ENCODE measurements around the gene TTYH1.
"Not testable (repeated sequence)": the region's sequence is repeated elsewhere in the genome, so short reads cannot be mapped to it uniquely, and the experiment has no call there.

The TTYH1 gene

DNA sequence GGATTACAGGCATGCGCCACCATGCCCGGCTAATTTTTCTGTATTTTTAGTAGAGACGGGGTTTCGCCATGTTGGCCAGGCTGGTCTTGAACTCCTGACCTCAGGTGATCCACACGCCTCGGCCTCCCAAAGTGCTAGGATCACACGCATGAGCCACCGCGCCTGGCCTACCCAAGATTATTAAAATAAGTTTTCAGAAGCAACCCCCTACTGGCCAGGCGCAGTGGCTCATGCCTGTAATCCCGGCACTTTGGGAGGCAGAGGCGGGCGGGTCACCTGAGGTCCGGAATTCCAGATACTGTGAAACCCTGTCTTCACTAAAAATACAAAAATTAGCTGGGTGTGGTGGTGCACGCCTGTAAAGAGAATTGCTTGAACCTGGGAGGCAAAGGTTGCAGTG, 31.1 kb downstream of the TTYH1 start:
- DNase-seq: not testable (repeated sequence)

DNA sequence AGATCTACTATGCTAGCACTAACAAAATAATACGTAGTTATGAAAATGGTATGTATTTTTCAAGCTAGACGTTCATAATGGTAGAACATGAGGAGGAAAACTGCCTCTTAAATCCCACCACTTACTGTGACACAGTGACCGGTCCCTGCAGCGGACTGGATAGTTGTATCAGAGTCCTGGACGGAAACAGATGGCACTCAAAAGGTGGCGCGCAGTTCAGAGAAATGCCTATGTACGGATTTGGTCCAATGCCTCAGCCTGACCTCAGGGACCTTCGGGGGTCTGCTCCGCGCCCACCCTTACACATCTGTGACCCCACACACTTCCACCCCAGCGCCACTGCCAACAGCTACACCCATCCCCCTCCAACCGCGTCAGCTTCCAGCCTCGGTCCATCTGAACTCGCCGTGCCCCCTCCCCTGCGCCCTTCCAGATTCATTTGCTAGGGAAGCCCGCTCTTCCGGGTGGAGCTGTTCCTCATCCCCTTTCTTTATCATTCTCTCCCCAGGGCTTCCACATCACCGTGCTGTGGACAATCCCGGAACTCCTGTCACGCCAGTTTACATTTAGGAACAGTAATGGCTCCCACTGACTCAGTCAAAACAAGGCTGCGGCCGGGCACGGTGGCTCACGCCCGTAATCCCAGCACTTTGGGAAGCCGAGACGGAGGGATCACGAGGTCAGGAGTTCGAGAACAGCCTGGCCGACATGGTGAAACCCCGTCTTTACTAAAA, 32.9 kb downstream of the TTYH1 start:
- no peak for DNase-seq

- peak; percentile 68 for DNase-seq
Observed at GRCh38 chr19:54448774-54449700, 33.8 kb downstream of the TTYH1 start, which contains the start of gene LENG8. LENG8 (plus strand) TSS chr19:54449199; CDS start chr19:54451345, 2,146 bp downstream.

DNA sequence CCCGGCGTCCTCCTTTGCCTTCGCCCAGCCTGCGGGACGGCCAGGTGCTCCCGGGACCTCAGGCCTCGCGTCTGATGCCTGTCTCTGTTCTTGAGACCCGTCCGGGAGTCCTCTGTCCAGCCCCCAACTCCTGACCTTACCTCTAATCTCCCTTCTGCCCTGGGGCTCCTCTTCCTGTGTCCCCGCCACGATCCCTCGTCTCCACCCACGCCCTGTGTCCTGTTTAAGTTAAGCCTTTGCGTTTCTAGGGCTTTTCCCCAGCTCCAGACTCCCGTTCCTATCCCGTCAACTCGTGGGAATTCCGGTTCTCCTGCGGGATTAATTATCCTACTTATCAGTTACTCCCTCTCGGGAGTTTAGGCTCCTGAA, 34.4 kb downstream of the TTYH1 start:
- DNase-seq: no peak

GRCh38 chr19:54451331-54451871, 36.1 kb downstream of the TTYH1 start:
- DNase-seq: no peak

DNA sequence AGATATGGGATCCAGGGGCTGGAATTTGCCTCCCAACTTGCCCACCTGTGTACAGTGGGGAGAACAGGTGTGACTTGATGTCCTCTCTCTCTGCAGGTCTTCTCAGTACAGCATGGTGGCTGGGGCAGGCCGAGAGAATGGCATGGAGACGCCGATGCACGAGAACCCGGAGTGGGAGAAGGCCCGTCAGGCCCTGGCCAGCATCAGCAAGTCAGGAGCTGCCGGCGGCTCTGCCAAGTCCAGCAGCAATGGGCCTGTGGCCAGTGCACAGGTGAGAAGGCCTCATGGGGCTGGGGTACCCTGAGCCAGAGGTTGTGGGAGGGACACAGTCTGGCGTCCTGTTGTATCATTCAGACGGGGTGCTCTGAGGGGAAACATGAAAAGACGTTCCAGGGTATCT, 36.7 kb downstream of the TTYH1 start:
- DNase-seq: no peak

DNA sequence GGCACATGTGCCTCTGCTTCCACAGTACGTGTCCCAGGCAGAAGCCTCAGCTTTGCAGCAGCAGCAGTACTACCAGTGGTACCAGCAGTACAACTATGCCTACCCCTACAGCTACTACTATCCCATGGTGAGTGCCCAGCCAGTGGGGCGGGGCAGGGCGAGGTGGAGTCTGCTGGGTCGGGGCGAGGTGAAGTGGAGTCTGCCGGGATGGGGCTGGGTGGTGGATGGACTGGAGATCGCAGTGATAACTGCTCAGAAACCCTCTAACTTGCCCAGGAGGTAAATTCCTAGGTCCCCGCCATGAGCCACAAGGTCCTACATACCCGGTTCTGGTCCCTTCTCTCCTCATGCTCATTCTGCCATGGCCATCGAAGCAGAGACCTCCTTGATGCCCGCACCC, 37.4 kb downstream of the TTYH1 start:
- DNase-seq: no peak

DNA sequence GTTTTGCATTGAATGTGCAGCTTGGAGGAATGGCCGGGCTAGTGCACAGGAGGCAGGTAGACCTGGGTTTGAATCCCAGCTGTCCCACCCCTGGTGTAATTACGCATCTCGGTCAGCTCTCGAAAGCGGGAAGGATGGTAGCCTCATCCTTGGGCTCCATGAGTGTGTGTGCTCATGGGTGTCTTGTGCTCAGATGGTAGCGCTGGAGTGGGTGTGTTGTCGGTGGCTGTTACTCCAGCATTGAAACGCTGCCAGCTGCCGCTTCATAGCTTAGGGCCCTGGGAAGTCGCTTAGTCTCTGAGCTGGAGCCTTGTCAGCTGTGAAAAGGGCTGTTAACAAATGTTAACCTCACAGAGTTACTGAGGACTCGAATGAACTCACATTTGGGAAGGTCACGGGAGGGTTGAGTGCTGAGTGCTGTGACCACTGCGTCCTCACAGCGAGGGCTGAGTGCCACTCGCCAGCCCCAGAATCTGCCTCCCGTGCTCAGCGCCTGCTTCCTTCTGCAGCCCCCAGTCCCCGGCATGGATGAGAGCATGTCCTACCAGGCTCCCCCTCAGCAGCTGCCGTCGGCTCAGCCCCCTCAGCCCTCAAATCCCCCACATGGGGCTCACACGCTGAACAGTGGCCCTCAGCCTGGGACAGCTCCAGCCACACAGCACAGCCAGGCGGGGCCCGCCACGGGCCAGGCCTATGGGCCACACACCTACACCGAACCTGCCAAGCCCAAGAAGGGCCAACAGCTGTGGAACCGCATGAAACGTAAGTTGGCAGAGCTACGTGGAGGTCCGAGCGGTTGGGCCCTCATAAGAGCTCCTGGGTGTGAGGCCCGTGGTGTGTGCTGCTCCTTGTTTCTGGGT, 38.9 kb downstream of the TTYH1 start:
- no peak for DNase-seq

DNA sequence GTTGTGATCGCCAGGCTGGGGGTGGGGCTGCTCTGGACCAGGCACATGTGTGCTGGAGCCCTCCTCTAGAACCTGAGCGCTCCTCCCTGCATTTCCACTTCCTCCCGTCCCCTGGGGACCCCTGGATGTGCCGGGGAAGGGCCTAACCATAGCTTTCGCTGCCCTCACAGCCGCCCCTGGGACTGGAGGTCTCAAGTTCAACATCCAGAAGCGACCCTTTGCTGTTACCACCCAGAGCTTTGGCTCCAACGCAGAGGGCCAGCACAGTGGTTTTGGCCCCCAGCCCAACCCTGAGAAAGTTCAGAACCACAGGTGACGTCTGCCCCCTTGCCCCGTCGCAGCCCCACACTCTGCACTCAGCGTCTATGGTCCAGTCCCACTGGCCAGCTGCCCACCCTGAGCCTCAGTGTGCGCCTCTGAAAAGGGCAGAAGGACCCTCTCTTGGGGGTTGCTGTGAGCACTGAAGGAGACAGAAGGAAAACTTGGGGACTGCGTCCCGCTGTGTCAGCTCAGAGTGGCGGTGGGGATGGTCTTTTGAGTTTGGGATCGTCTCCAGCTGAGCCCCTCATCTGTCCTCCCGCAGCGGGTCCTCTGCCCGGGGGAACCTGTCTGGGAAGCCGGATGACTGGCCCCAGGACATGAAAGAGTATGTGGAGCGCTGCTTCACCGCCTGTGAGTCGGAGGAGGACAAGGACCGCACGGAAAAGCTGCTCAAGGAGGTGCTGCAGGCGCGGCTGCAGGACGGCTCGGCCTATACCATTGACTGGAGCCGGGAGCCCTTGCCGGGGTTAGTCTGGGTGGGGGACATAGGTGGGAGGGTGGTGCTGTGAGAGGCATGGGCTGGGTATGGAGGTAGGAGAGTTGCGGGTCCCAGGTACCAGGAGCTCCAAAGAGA, 39.8 kb downstream of the TTYH1 start:
- DNase-seq: no peak

GRCh38 chr19:54455786-54456422, 40.6 kb downstream of the TTYH1 start:
- no peak for DNase-seq

DNA sequence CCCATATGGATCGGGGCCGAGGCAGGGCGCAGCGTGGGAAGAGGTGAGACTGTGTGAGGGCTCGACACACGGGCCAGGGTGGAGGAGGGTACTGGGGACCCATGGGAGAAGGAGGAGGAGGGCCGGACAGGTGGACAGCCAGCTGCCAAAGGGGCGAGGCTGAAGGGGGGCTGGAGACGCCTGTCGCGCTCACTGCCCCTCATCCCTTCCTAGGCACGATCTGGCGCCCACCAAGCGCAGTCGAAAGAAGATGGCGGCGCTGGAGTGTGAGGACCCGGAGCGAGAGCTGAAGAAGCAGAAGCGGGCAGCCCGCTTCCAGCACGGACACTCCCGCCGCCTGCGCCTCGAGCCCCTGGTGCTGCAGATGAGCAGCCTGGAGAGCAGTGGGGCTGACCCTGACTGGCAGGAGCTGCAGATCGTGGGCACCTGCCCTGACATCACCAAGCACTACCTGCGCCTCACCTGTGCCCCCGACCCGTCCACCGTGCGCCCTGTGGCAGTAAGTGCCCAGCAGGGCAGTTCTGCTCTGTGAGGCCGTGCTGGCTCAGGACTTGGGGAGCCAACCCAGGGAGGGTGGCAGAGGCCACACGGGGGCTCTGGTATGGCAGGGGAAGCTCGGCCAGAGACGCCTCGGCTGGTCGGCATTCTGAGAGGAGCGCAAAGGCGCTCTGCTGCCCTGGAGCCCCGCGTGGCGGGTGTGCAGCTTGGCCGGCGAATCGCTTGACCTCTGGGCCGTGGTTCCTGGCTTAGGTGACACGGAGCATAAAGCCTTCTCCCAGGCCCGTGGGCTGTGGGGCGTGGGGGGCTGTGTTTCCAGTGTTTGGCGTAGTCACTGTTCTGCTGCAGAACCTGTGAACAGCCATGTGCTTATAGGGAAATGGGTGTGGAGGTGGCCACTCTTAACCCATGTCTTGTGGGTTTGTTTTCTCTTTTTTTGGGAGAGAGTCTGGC, 41.4 kb downstream of the TTYH1 start:
- DNase-seq: no peak

DNA sequence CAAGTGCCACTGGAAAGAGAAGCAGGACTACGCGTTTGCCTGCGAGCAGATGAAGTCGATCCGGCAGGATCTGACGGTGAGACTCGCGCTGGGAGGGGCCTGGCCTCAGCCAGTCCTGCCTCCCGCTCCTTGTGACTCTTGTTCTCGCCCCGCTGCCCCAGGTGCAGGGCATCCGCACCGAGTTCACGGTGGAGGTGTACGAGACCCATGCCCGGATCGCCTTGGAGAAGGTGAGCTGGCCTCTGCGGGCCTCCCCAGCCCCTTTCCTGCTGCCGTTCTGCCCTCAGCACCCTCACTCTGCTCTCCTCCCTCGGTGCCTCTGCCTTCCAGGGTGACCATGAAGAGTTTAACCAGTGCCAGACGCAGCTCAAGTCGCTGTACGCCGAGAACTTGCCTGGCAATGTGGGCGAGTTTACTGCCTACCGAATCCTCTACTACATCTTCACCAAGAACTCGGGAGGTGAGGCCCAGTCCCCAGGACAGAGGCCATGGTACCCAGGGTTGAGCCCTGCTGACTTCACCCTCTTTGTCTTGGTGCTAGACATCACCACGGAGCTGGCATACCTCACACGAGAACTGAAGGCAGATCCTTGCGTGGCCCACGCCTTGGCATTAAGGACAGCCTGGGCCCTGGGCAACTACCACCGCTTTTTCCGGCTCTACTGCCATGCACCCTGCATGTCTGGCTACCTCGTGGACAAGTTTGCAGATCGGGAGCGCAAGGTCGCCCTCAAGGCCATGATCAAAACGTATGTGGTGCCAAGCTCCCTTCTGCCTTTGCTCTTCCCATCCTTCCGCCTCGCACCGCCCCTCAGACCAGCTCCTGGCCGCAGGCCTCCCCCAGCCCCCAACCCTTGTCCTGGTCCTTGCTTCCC, 42.7 kb downstream of the TTYH1 start:
- DNase-seq: no peak

DNA sequence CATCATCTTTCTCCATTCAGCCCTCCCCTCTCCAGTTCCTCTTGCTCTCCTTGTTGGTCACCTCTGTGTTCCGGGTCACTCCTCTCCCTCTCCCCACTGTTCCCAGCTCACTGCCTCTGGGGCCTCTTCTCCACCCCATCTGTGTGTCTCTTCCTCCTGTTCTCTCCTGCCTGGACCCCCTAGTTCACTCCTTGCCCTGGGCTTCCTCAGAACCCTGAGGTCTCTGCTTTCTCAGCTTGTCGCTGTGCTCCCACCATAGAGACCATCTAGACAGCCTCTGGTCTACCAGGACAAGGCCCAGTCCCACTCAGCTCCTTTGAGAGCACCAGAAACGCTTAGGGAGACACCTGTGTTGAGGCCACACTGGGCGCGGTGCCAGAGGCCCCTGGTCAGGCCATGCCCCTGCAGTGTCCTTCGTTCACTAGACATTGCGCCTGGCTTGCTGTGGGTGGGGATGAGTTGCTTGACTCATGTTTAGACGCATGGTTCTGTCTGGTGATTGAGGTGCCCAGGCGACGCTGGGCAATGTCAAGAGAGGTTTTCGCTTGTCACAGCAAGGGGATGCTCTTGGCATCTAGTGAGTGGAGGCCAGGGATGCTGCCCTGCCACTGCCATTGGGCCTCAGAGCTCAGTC, 43.5 kb downstream of the TTYH1 start:
- DNase-seq: no peak

DNA sequence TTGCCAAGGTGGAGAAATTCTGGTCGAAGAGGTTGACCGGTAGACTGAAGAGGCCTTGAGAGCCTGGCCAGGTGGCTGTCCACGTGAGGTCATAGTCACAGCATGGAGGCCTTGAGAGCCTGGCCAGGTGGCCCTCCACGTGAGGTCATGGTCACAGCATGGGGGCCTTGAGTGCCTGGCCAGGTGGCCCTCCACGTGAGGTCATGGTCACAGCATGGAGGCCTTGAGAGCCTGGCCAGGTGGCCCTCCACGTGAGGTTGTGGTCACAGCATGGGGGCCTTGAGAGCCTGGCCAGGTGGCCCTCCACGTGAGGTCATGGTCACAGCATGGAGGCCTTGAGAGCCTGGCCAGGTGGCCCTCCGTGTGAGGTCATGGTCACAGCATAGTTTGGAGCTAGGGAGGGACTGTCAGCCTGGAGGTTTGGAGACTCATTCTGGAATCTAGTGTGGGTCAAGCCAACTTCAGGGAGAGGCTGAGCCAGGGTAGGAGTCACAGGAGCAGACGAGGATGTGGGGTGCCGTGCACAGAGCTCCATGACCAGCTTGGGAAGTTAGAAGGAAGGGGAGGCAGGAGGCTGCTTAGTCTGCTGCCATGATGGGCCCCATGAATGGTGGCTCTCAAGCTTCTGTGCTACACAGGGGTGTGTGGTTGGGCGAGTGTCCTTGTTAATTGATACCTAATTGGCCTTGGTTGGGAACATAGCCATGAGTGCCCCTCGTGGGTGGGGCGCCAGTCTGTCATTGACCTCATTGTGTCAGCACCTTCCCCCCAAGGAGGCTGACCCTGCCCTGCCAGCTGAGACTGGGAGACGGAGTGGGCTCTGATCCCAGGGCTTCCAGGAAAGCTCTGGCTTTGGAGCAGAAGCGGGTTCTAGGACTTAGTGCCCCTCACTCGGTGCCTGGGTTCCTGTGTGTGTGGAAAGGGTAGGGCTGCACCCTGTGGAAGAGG, 44.3 kb downstream of the TTYH1 start:
- no peak for DNase-seq

DNA sequence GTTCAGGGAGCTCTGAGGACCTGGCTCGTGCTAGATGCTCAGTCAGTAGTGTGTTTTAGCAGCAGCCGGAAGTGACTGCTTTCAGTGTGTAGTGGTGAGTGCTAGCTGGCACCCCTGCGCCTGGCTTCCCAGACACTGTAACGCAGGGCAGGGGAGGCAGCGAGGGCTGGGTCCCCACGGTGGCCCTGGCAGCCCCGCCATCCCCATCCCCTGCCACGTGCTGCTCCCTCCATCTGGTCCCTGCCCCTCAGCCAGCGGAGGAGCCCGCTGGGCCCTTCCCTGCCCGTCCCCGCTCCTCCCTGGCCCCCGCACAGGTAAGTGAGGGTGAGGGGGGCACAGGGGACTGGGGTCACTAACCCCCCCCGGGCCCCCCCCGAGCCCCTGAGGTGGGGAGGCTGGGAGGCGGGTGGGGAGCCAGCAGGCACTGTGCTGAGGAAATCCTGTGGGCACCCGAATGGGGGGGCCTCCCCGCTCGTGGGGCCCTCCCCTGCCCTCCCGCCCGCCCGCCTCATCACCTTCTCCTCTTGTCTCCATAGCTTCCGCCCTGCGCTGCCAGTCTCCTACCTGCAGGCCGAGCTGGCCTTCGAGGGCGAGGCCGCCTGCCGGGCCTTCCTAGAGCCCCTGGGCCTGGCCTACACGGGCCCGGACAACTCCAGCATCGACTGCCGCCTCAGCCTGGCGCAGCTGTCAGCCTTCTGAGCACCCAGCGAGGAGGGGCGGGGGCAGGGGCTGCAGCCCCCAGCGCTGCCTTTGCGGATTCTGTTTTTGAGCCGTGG, 45.2 kb downstream of the TTYH1 start:
- DNase-seq: no peak

DNA sequence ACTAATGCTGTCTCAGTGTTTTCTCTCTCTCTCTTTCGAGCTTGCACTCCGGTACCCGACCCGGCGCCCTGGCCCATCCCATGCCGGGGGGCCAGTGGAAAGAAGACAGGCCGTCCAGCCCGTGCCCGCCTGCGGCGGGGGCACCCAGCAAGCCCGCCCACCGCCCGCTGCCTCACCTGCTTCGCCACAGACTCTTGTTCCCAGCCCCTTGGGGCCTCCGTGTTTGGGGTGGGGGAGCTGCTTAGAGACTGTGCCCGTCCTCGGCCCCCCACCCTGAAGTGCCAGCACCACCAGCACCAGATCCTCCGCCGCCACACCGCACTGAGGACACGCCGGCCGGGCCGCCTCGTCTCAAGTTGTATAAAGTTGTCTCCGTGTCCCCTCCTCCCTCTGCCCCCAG, 45.9 kb downstream of the TTYH1 start:
- DNase-seq: no peak

GRCh38 chr19:54461613-54462012, 46.3 kb downstream of the TTYH1 start:
- DNase-seq: no peak

Measured in NCI-H1048 (cell line).